Measurements from ENCODE around the gene JARID2. TPM values are rescaled to one million over a fixed set of nuclear protein-coding genes. Genes with fewer than 3 reads are reported as not detected.
A peak's percentile ranks its signal among the peaks of the same experiment; 100 is the strongest.

The JARID2 gene
- total RNA-seq, 2 experiments from 2014 or later: 33.0 to 33.2 TPM

DNA sequence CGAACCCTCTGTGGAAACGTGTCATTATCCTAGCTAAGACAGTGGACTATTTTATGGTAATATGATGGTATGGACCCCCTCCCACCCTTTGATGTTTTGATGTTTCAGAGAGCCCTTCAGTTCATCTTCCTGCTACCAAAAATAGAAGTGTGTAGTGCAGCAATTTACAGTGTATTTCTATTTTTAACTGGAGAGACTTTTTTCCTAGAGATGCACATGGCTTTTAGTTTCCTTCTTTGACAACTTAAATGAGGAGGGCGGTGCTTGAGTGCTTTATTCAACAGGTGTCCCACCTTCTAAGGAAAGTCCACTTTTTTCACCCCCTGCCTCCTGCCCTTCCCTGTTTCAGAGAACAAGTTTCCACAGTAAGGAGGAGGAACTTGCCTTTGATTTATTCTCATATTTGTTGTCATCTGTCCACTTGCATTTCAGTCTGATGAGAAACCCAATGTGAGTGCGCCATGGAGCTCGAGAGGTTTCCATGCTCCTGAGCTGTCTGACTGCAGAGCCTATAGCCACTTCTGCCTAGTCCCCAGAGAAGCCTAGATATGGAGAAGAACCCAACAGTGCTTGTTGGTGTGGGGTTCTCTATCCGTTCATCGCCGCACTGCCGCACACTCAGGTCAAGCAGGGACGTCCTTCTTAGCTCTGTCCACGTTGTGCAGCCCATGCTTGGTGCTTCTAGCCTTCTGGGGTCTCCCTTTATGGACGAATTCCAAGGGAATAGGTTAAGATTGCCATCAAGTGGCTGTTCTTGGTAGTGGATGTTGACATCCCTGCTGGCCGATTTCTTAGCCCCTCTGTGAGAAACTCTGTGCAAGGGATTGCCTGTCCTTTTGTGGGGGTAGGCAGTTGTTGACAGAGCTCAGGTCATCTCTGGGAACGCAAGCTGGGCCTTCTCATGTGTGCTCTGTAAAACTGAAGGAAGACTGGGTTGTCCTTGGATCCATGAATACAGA lies 144.2 kb downstream of the JARID2 start:
- H3K27me3 Mint-ChIP-seq (ENCODE audit: low read depth): no peaks in the 10 kb centered on the region
- H3K36me3 Mint-ChIP-seq (ENCODE audit: low read depth): peaks cover 23% of the 10 kb centered on the region
- POLR2A ChIA-PET: interaction anchor here (0.6 kb wide), 2 partner anchors 140 to 667 kb away, joined by 3 to 4 read pairs; no protein-coding TSS in a partner anchor
- DNase-seq (peak; percentile 51), ATAC-seq (peak; percentile 38)
- H3K4me1 Mint-ChIP-seq (ENCODE audit: low read depth): peaks cover 82% of the 10 kb centered on the region
- H3K4me3 Mint-ChIP-seq: no peak overlapping the region
- H3K27ac Mint-ChIP-seq: peak overlapping the region; percentile 73
- no peaks in the 10 kb centered on the region for H3K9me3 Mint-ChIP-seq (ENCODE audit: insufficient read depth)
- CTCF ChIA-PET: interaction anchor here (0.6 to 2.7 kb wide), 26 partner anchors 9 to 1481 kb away, joined by 3 to 15 read pairs (median 4); partner anchors contain the start of gene JARID2

DNA sequence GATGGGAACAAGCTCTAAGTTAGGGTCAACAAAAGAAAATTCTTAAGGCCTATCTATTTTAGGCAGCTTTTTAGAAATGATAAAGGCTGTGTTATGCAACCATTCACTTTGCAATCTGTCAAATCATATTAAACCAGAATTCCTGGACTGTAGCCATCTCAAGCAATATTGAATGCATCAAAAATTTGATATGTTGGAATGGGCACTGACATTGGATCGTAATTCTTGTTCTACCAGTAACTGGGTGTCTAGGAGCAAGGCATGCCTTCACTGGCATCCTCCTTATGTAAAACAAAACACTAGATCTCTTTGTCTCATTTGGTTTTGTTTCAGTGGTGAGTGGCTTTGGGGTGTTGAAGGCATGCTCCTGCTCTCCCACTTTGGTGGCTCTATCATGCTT lies 145.6 kb downstream of the JARID2 start:
- CTCF ChIA-PET: interaction anchor here (1.0 to 2.7 kb wide), 9 partner anchors 13 to 101 kb away, joined by 3 to 9 read pairs (median 5); no protein-coding TSS in a partner anchor
- peaks cover 23% of the 10 kb centered on the region for H3K36me3 Mint-ChIP-seq (ENCODE audit: low read depth)
- DNase-seq: no peak
- no peaks in the 10 kb centered on the region for H3K27me3 Mint-ChIP-seq (ENCODE audit: low read depth)
- no peak overlapping the region for H3K4me3 Mint-ChIP-seq
- POLR2A ChIA-PET: no interaction called here
- H3K4me1 Mint-ChIP-seq (ENCODE audit: low read depth): peaks cover 74% of the 10 kb centered on the region
- no peak for ATAC-seq
- H3K9me3 Mint-ChIP-seq (ENCODE audit: insufficient read depth): no peaks in the 10 kb centered on the region
- peak overlapping the region; percentile 39 for H3K27ac Mint-ChIP-seq

DNA sequence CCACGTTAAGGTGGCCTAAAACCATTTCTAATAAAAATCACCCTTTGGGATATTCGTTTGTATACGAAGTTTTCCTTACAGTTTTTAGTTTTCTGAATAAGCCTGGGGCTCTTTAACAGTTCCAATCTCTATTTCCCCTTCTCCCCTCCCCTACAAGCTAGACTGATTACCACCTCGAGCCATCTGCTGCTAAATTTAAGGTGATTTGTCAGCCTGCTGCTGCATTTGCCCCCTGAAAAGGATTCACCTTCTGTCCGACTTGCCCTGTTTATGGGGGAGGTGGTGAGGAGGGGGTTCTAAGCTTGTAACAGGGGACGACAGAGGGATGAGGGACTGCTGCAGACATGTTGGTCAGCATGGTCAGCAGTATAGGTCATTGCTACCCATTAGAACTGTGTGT lies 146.3 kb downstream of the JARID2 start:
- H3K9me3 Mint-ChIP-seq (ENCODE audit: insufficient read depth): no peaks in the 10 kb centered on the region
- H3K27me3 Mint-ChIP-seq (ENCODE audit: low read depth): no peaks in the 10 kb centered on the region
- CTCF ChIA-PET: interaction anchor here (2.7 kb wide), 1 partner anchor 52 kb away, joined by 8 read pairs; no protein-coding TSS in a partner anchor
- POLR2A ChIA-PET: no interaction called here
- no peak overlapping the region for H3K27ac Mint-ChIP-seq
- ATAC-seq (no peak), DNase-seq (no peak)
- no peak overlapping the region for H3K4me3 Mint-ChIP-seq
- peaks cover 69% of the 10 kb centered on the region for H3K4me1 Mint-ChIP-seq (ENCODE audit: low read depth)
- peaks cover 23% of the 10 kb centered on the region for H3K36me3 Mint-ChIP-seq (ENCODE audit: low read depth)

DNA sequence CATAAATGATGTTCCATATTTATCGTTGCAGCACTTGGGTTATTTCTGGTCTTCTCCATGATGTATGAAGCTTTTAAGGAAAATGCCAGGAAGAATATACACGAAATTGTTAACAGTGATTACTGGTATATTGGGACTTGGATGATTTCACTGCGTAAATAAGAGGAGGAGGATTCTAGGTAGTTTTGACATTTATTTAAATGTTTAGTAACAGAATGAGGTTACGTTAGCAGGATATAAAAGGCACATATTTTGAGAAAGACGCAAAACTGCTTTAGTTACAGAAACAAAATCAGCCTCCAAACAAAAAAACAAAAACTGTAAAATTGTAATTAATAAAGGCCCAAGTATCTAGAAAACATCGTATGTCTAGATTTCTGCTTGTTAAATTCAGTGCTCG lies 147.7 kb downstream of the JARID2 start:
- no peak overlapping the region for H3K27ac Mint-ChIP-seq
- POLR2A ChIA-PET: no interaction called here
- CTCF ChIA-PET: interaction anchor here (1.5 kb wide), 1 partner anchor 47 kb away, joined by 4 read pairs; no protein-coding TSS in a partner anchor

DNA sequence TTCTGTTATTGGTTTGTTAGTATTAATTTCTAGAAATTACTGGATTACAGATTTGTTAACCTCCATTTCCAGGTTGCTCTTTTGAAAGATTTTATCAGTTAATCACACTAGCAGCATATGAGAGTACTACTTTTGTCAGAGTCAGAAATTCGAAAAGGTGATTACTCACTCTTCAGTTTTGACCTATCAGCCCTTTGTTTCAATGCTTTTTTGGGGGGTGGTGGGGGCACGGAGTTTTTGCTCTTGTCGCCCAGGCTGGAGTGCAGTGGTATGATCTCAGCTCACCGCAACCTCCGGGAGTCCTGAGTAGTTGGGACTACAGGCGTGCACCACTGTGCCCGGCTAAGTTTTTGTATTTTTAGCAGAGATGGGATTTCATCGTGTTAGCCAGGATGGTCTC lies 149.2 kb downstream of the JARID2 start:
- ATAC-seq: no peak
- no peak for DNase-seq
- Mint-ChIP-seq H3K9me3 (ENCODE audit: insufficient read depth) (no peaks in the 10 kb centered on the region), H3K4me3 (no peak overlapping the region), H3K27ac (no peak overlapping the region), H3K4me1 (ENCODE audit: low read depth) (peaks cover 70% of the 10 kb centered on the region), H3K27me3 (ENCODE audit: low read depth) (no peaks in the 10 kb centered on the region), H3K36me3 (ENCODE audit: low read depth) (peaks cover 25% of the 10 kb centered on the region)
- POLR2A ChIA-PET: no interaction called here
- CTCF ChIA-PET: no interaction called here

More for the DNA sequence above, 147.7 kb downstream of the JARID2 start:
- no peak for ATAC-seq
- Mint-ChIP-seq H3K4me1 (ENCODE audit: low read depth) (peaks cover 70% of the 10 kb centered on the region), H3K9me3 (ENCODE audit: insufficient read depth) (no peaks in the 10 kb centered on the region), H3K36me3 (ENCODE audit: low read depth) (peaks cover 26% of the 10 kb centered on the region), H3K27me3 (ENCODE audit: low read depth) (no peaks in the 10 kb centered on the region), H3K4me3 (no peak overlapping the region)
- no peak for DNase-seq

DNA sequence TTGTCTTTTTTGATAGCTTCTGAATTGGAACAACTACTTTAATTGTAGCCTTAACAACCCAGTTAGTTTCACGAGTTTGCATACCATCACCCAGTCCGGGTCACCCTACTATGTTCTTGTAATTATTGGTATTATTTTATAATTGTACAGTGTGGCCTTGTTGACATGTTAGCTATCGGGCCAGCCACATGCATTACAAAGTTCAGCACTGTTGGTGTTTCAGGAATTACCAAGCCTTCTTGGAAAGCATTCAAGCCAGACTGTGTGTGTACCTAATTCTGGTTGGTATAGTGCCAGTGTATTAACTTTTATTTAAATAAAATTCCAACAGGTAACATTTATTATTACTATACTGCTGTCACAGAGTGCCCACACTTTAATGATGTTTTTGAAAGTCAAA lies 150.9 kb downstream of the JARID2 start:
- ChIA-PET CTCF (interaction anchor here (1.3 kb wide), 1 partner anchor 47 kb away, joined by 3 read pairs; no protein-coding TSS in a partner anchor), POLR2A (interaction anchor here (1.2 kb wide), 1 partner anchor 26 kb away, joined by 3 read pairs; no protein-coding TSS in a partner anchor)
- Mint-ChIP-seq H3K36me3 (ENCODE audit: low read depth) (peaks cover 20% of the 10 kb centered on the region), H3K27ac (no peak overlapping the region), H3K4me3 (no peak overlapping the region), H3K9me3 (ENCODE audit: insufficient read depth) (no peaks in the 10 kb centered on the region), H3K27me3 (ENCODE audit: low read depth) (no peaks in the 10 kb centered on the region), H3K4me1 (ENCODE audit: low read depth) (peaks cover 69% of the 10 kb centered on the region)
- no peak for DNase-seq
- ATAC-seq: no peak

DNA sequence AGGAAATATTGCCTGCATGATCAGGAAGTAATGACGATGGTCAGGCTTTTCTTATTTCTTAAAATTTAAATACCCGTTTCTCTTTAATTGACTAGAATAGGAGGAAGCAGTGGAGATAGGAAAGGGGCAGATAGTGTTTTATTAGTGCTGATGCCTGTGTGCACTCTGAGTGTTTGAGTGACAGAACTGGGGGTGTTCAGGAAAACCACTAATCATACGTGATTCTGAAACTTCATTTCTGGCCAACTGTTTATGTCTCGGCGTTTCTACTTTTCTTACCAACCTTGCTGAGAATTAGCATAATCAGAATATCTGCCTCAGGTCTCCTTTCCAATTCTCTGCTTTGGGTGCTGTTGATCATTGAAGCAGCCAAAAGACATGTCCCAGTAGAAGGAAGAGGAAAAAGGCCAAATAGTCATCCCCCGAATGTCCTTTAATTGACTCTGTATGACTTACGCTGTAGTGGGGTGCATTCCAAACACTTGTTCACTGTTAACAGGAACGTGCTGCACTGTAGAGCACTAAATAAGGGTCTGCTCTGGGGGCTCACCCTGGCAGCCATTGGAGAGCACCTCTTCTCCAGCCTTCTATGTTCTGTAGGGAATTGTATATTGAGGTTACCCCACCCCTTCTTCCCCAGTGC lies 152.9 kb downstream of the JARID2 start:
- ChIA-PET POLR2A (no interaction called here), CTCF (no interaction called here)
- Mint-ChIP-seq H3K27me3 (ENCODE audit: low read depth) (no peaks in the 10 kb centered on the region), H3K4me3 (peak overlapping the region; percentile 42), H3K36me3 (ENCODE audit: low read depth) (peaks cover 18% of the 10 kb centered on the region), H3K27ac (peak overlapping the region; percentile 91), H3K4me1 (ENCODE audit: low read depth) (peaks cover 70% of the 10 kb centered on the region), H3K9me3 (ENCODE audit: insufficient read depth) (no peaks in the 10 kb centered on the region)
- ATAC-seq: peak; percentile 44
- DNase-seq: no peak

DNA sequence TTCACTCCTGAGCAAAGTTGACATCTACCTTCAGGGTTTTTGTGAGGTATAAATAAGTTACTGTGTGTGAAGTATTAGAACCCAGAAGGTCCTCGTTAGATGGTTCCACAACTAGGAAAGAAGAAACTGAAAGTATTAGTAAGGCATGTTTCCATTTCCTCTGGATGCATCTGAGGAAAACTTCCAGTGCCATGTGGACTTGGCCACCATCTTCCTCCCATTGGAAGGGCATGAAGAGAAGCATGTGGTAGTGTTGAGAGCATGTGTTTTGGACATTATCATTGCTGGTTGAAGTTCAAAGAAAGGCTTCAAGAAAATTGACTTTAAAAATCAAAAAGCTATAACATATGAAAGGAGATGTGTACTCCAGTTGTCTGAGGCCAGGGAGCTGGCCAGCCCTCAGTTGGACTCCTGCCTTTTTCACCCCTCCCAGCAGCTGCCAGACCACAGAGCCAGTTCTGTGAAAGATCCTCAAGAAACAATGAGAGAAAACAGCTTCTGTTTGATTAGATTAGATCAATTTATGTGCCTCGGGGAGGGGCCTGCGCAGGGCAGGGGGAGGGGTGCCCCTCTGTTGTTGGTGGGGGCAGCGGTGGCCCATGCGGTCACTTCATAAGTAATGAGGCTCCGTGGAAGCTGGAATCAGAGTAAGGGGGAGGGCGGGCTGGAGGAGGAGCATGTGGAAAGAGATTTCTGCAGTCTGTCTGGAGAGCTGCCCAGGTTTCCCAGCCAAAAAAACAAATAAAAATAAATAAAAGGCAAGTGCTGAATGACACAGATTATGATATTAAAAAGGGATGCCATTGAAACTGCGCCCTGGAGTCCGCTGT lies 154.0 kb downstream of the JARID2 start:
- no peaks in the 10 kb centered on the region for H3K9me3 Mint-ChIP-seq (ENCODE audit: insufficient read depth)
- H3K27me3 Mint-ChIP-seq (ENCODE audit: low read depth): no peaks in the 10 kb centered on the region
- DNase-seq (no peak), ATAC-seq (no peak)
- peaks cover 10% of the 10 kb centered on the region for H3K36me3 Mint-ChIP-seq (ENCODE audit: low read depth)
- peak overlapping the region; percentile 91 for H3K27ac Mint-ChIP-seq
- POLR2A ChIA-PET: interaction anchor here (0.6 to 1.5 kb wide), 3 partner anchors 20 to 35 kb away, joined by 3 to 4 read pairs (median 3); no protein-coding TSS in a partner anchor
- CTCF ChIA-PET: interaction anchor here (1.0 to 2.8 kb wide), 7 partner anchors 10 to 74 kb away, joined by 3 to 13 read pairs (median 5); no protein-coding TSS in a partner anchor
- peak overlapping the region; percentile 70 for H3K4me3 Mint-ChIP-seq
- peaks cover 78% of the 10 kb centered on the region for H3K4me1 Mint-ChIP-seq (ENCODE audit: low read depth)

DNA sequence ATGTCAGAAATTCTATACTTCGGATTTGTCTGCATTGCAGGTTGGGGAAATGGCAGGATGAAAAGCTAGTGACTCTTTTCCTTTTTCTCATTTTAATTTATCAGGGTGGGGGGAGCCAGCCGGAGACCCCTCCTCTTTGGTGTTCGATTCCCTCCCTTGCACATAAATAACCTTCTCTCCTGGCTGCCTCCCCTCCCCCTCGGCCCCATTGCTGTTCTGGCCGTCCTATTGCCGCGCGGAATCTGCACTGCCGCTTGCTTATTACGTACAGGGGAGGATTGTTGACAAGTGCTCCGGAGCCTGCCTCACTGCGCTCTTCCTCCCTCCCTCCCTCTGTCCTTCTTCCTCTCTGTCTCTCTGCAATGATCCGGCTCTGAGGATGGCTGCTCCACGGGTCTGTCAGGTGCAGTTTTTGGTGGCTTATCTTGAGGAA lies 154.7 kb downstream of the JARID2 start:
- DNase-seq: peak; percentile 70

DNA sequence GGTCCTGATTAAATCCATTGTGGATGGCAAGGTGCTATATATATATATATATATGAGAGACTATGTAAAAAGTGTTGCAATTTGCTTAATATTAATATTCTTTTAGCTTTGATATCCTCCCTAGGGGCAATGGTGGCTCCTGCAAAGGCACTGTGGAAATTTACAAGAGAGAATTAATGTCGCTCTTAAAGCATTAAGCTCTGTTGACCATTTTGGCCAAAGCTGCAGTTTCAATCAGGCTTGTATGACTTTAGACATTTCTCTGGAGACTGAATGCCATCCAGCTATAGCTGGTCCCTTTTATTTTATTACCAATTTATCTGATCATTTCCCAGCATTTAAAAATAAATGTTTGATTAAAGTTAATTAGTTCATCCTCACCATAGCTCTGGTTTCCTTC lies 155.3 kb downstream of the JARID2 start:
- peaks cover 87% of the 10 kb centered on the region for H3K4me1 Mint-ChIP-seq (ENCODE audit: low read depth)
- peak overlapping the region; percentile 70 for H3K4me3 Mint-ChIP-seq
- ATAC-seq (no peak), DNase-seq (no peak)
- POLR2A ChIA-PET: interaction anchor here (0.6 to 1.5 kb wide), 4 partner anchors 19 to 33 kb away, joined by 3 to 4 read pairs (median 3); no protein-coding TSS in a partner anchor
- H3K9me3 Mint-ChIP-seq (ENCODE audit: insufficient read depth): no peaks in the 10 kb centered on the region
- H3K27ac Mint-ChIP-seq: peak overlapping the region; percentile 81
- H3K36me3 Mint-ChIP-seq (ENCODE audit: low read depth): peaks cover 11% of the 10 kb centered on the region
- H3K27me3 Mint-ChIP-seq (ENCODE audit: low read depth): no peaks in the 10 kb centered on the region
- CTCF ChIA-PET: interaction anchor here (1.0 to 2.8 kb wide), 10 partner anchors 10 to 89 kb away, joined by 3 to 13 read pairs (median 5); no protein-coding TSS in a partner anchor

More for the DNA sequence above, 154.7 kb downstream of the JARID2 start:
- peak; percentile 67 for ATAC-seq
- Mint-ChIP-seq H3K27ac (peak overlapping the region; percentile 91), H3K27me3 (ENCODE audit: low read depth) (no peaks in the 10 kb centered on the region), H3K4me1 (ENCODE audit: low read depth) (peaks cover 82% of the 10 kb centered on the region), H3K36me3 (ENCODE audit: low read depth) (peaks cover 10% of the 10 kb centered on the region), H3K9me3 (ENCODE audit: insufficient read depth) (no peaks in the 10 kb centered on the region), H3K4me3 (peak overlapping the region; percentile 70)
- CTCF ChIA-PET: interaction anchor here (1.0 to 2.8 kb wide), 11 partner anchors 11 to 90 kb away, joined by 3 to 13 read pairs (median 5); no protein-coding TSS in a partner anchor
- POLR2A ChIA-PET: interaction anchor here (0.6 to 1.5 kb wide), 5 partner anchors 19 to 34 kb away, joined by 3 to 4 read pairs (median 3); no protein-coding TSS in a partner anchor
